Erythroblast (primary cell): ENCODE measurements around the gene AOPEP.

ENCODE experiments used
- GATA1 ChIP-seq: IDR thresholded peaks from 2 replicates; pipeline ENCODE4 v1.6.1; 2011; ENCODE audit warnings: low read depth, mild to moderate bottlenecking, control low read depth, low read length, moderate library complexity
- POLR2A ChIP-seq: IDR thresholded peaks from 2 replicates; pipeline ENCODE4 v1.6.1; 2011; ENCODE audit warnings: mild to moderate bottlenecking, low read length

DNA sequence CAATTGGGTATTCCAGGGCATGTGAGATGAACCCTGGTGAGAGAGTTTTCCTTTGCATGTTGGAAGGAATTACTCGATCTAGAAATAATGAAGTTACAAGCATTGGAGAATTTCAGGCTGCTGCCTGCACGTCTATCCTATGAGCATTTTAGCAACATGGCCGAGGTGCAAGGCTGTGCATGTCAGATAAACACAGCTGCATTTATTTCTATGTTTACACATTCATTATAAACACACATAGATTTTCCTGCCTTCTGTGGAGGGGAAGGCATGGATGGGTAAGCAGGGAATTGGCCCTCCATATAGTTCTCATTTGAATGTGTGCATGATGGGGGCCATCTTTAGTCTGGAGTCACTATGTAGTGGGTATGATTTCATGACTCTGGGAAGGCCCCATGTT is 42.3 kb downstream of the AOPEP start:
- no peak for TF ChIP-seq POLR2A
- no peak for TF ChIP-seq GATA1
